T-helper 2 cell treated with Interferon-gamma antibody and Interleukin-4, amounts not matched to agents 100 ng/mL and 5 ng/mL, for 36 hours (primary cell): Measurements from ENCODE around the gene ARSJ. TPM values are rescaled to one million over a fixed set of nuclear protein-coding genes. Genes with fewer than 3 reads are reported as not detected.
"Not testable (repeated sequence)": the region's sequence is repeated elsewhere in the genome, so short reads cannot be mapped to it uniquely, and the experiment has no call there.

Source experiments
- intact Hi-C: fragments of 100-400 bp; cut with micrococcal nuclease; formaldehyde crosslinking; loops from one replicate; pipeline ENCODE4 v1.15.1; 2023
- total RNA-seq: library from RNA; stranded (reverse); gene quantifications from 2 replicates; pipeline ENCODE4 v1.2.3, GENCODE V29; 2022

ARSJ gene
- not detected in 2 replicates for total RNA-seq

DNA sequence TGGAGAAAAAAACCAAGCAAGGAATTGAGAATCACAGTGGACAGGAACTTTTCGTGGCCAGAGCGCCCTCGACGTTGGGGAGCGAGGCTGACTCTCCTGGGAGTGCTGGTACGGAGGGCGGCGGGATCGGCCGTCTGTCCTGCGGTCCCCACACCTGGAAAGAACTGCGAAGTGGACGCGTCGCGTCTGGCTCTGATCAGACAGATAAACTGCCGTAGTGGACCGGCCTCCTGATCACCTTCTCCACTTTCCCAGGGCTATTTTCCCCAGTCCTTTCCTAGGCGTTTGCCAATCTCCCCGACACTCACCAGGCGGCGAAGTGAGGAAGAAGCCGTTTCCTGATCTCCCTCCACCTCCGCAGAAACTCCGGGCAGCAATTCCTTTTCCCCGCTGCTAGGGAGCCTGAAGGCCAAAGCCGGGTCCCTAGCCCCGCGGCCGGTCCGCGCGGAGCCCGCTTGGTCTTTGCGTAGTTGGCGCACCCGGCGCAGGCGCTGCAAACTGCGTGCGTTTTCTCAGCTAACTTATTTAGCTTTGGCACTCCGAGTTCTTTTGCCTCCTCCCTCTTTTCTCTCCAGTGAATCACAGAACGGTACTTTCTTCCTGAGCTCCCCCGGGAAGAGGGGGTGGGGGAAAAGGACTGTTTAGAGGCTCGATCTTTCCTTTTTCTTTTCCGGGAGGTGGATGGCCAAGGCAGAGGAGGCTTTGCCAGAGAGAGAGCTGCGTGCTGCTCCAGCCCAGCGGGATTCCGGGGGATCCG is at the start of gene ARSJ:
Gene ARSJ, minus strand, starts transcription at position 500 of the 757 bp plus-strand sequence. CDS start 813 bp downstream, outside the sequence.
- intact Hi-C loops = no loop called here

DNA sequence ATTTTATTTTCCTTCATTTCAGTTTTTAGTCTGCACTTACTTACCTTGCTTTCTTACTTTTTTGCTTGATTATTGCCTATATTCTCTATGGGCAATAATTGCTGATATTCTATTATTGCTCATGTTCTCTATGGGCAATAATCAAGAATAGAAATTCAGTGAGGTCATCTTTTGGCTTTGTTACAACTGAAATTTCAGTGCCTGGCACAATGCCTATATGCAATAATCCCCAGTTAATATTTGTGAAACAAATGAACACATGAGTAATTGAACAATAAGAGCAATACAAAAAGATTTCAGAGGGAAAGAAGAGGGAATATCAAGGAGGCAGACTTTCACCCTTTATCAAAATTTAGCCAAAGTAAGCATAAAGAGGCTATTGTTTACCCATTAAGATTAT is 48.6 kb upstream of the ARSJ start:
- intact Hi-C loops = no loop called here

DNA sequence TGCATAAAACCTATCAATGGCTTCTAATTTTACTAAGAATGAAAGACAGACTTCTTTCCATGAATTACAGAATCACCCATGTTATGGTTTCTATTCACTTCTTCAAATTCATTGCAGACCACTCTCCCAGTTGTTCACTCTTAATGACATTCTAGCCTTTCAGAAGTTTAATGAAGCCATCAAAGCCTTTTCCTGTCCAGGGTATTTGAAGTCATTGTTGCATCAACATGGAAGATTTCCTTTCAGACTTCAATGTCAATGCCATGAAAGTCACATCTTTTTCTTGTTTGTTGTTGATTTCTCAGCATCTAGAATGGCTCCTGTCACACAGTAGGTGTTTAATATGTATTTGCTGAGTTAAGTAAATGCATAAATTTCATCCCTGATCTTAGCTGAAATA is 48.1 kb upstream of the ARSJ start:
- intact Hi-C loops = no loop called here

DNA sequence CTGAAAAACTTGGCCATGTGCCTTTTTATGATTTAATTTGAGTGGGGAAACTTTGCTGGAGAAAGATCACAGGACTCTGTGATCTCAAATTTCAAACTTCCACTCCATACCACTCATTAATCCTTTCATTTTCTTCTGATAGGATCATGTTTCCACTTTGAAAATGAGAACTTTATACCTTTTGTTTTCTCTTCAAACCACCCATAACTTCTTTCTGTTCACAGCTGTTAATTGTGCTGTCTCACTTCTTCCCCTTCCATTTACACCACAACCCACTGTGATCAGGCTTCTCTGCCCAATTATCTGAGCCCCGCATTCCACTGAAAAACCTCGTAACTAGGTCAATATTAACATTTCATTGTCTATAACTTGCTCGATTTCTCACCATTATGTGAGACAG is 47.0 kb upstream of the ARSJ start:
- intact Hi-C loops = no loop called here

DNA sequence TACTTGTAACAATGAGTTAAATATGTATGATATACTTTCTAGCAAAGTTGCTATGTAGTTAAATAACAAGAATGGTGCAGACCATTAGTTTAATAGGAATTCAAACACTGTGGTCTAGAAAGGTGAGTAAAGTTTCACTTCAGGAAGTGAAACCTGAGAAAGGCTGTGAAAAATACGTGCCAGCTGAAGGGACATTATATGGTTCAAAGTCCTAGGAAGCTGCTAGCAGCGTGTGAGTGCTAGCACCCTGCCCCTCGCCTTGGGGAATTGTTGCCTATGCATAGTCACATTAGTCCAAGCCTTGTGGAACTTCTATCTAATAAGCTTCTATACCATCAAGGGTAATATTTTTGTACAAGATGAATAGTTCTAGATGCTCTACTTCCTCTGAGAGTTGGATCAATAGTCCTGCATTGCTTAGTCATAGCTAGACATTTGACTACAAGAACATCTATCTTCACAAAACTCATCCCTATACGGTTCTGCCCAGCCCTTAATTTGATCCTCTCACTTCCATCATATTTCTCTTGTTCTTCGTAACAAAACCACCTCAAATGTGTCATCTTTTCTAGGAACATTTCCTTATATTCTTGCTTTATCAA is 45.8 kb upstream of the ARSJ start:
- intact Hi-C loops = no loop called here

DNA sequence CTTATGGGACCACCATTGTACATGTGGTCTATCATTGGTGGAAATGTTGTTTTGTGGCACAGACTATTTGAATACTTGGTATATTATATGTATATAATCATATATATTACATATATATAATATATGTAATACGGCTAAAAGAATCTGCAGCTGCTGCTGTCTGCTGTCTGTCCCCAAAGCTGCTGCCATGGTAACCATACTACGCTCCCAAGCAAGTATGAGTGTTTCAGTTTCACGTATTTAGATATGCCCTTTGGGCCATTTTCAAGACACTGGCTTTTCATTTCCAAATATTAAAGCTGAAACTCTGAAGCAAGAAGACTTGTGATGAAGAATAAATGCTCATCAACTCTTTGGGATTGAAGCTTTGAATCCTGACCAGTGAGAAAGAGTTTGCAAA is 42.0 kb upstream of the ARSJ start:
- intact Hi-C loops = no loop called here

DNA sequence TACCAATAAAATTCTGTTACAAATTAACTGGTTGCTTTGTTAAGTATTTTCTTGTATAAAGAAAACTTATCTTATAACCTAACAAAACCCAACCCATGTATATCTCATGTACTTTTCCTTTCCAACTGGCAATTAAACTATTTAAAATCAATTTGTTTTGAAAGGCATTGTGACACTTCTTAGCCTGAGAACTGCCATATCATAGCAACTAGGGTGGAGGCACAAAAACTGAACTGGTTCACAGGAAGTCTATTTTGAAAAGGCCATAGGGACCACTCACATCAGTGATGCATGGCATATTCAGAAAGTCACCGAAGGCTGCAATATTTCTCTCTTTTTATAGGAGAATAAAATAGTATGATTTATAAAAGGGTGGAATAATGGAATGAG is 40.5 kb upstream of the ARSJ start:
- intact Hi-C loops = no loop called here

DNA sequence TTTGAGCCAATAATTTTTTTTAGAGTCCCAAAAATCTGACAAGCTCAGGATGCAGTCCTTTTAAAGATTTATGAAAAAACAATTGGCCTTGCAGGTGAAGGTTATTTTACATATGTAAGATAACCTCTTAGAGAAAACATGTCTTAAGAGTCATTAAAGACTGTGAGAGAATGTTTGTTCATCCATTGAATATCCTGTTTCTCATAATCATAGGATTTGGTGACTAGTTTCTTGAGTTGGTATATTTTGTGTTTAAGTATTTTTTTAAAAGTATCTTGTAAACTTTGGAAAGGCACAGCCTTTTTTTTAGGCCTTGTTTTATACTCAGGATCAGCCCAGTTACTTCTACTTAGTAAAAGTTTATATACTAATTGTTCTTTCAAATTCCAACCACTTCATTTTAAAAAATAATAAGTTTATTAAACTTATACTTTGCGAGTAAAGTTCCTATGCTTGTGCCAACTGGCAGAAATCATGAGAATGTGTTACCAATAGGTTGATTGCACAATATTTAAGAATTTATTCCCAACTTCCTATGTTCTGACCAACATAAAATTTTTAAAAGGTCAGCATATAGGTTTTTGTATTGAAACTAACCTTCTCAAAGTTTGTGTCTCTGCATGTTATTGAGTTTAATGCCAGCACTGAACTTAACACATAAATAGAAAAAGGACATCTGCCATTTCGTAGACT is 40.0 kb upstream of the ARSJ start:
- intact Hi-C loops = no loop called here

DNA sequence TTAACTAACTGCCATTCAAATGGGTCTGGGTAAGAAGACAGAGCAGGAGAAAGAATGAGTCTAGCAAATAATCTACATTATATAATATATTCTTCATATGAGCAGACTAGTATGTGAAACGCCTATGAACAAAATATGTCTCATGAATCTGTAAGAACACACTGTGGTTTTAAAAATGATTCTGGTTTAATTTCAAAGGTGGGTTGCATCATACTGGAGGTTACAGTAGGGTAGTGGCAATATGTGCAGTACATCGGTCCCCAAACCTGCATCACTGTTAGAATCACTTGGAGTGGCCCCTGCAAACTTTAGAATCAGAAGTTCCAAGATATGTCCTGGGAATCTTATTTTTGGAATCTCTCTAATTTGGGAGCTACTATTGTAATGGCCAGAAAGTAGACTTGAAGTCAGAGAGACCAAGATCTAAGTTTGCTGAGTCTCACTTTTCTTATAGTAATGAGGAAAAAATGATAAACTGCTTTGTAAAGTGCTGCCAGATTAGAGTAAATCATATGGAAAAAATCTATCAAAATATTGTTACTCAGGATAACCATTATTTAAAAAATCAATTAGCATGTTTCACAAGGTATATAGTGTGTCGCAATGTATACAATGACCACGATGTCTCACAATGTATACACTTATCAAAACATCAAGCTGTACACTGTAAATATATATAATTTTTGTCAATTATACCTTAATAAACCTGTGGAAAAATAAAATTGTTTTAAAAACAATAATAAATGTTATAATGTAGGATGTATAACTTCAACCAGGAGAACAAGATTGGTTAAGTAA is 37.9 kb upstream of the ARSJ start:
- intact Hi-C loops = no loop called here

DNA sequence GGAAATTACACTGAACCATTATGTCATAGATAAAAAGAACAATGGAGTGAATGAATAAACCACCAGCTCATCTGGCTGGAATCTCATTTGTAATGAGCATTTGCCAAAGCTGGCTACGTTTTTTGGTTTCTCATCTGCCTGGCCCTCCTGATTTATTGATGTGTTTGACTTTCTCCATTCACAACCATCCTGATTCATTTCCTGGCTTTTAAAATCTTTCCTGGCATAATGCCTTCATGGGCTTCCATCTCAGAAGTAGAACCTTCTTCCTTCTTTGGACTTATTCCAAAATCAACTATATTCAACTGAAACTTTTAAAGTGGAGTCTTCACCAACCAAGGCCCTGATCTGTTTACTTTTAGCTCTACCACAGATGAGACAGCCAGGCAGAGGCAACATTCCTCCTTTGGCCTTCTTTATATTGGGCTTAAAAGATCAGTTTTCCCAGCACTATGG is 36.0 kb upstream of the ARSJ start:
- intact Hi-C loops = no loop called here

DNA sequence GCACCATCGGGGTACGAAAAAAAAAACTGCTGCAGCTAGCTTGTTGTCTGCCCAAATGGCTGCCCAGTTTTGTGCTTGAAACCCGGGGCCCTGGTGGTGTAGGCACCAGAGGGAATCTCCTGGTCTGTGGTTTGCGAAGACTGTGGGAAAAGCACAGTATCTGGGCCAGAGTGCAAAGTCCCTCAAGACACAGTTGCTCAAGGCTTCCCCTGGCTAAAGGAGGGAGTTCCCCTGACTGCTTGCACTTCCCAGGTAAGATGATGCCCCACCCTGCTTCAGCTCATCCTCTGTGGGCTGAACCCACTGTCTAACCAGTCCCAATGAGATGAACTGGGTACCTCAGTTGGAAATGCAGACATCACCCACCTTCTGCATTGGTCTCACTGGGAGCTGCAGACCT is 33.8 kb upstream of the ARSJ start:
- intact Hi-C loops = not testable (repeated sequence)

DNA sequence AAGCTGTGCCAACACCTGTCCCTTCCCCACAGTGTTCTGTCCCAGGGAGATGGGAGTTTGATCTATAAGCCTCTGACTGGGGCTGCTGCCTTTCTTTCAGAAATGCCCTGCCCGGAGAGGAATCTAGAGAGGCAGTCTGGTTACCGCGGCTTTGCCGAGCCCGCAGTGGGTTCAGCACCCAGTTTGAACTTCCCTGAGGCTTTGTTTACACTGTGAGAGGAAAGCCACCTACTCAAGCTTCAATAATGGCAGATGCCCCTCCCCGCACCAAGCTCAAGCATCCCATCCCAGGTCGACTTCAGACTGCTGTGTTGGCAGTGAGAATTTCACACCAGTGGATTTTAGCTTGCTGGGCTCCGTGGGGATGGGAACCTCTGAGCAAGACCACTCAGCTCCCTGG is 33.3 kb upstream of the ARSJ start:
- intact Hi-C loops = no loop called here

DNA sequence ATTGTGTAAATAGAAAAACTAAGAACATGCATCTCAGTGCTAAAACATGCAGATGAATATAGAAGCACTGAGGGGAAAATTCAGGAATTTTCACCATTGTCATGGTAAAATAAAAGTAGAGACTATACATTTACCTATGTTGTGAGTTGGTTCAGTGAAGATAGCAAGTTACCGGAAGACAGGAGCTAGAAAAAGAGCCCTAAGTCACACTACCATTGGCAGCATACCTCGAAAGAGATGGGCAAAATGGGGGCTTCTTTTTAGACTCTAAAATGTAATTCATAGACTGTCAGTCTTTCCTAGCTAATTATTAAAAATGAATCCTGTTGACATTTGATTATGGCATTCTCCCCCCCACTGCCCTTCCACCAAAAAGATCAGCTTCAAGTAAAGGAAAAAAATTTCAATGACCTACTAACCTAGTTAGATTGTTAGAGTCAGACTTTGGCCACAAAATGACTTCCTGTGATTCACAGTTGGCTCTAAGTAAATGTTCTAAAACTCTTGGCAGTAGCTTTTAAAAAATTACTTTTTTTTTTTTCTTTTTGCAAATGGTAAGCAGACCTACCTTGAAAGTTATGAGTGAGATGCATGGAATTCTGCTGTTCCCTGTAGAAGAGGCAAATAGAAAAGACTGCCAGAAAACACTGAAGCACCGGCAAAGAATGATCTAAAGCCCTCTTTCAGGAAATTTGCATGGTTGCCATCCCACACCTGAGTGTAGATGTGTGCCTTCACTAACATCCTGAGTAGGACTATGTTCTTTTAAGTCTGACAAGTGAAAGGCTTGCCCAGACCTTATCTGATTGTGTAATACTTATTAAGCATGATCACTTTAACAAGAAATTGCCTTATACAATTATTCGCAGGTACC is 26.4 kb upstream of the ARSJ start:
- intact Hi-C loops = no loop called here

DNA sequence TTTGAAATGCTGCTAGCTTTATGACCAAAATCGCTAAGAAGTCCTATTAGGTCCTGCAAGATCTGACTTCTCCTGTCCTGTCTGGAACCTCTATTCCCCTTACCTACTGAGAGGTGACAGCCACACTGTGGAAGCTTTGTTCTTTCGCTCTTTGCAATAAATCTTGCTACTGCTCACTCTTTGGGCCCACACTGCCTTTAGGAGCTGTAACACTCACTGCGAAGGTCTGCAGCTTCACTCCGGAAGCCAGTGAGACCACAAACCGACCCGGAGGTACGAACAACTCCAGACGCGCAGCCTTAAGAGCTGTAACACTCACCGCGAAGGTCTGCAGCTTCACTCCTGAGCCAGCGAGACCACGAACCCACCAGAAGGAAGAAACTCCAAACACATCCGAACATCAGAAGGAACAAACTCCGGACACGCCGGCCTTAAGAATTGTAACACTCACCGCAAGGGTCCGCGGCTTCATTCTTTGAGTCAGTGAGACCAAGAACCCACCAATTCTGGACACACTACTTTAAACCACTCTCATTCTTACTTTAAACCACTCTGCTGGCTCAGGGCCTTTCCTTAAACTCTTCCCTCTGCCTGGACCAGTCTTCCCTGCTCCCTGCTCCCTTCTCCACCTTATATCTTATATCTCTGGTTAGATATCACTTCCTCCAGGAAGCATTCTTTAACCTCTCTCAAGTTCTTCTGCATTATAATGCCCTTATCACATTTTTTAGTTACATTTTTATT is 25.2 kb upstream of the ARSJ start:
- intact Hi-C loops = not testable (repeated sequence)

DNA sequence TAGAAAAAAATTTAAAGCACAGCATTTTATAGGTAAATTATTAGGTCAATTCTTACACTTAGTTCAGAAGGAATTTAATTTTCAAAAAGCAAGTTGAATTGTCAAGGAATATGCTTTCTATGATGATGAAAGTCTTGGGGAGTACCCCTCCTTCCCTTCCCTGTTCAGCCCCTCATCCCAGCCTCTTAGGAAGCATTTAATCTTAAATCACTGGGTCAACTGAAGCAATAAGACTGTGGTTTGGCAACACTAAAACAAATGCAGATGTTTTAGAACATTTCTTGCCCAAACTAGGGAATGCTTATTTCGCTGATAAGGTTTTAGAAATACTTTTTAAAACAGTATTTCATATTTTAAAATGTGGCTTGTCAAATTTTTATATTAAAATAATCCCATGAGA is 19.1 kb upstream of the ARSJ start:
- intact Hi-C loops = no loop called here

DNA sequence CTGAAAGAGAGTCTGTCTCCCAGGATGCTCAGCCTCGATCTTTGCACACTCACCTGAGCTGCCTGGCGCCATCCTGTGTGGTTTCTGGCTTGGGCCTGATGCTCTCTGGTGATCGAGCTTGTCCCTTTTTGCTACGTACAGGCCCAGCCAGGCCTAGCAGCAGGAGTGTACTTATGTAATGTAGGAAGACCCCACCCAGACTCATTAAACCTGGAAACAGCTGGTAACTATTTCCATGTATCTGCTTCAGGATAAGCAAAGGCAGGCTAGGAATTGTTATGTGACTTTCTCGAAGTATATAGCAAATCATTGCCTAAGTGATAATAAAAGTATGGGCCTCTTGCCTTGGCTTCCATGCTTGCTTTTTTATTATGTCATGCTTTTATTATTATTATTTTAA is 18.6 kb upstream of the ARSJ start:
- intact Hi-C loops = no loop called here

DNA sequence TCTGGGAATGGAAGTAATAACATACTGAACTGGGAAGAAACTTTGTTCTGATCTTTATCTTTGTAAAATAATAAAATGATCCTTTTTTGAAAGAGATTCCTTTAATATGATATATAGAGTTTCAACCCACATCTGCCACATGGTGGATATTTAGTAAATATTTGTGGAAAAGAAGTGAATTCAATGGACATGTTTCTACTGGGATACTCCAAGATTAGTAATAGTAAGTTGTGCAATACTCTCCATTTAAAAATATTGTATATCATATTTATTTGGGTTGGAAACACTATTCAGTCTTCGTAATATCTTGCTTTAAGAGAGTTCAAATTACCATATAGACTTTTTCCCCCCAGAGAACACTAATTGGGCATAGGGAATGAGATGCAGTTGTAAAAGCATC is 17.8 kb upstream of the ARSJ start:
- intact Hi-C loops = no loop called here

DNA sequence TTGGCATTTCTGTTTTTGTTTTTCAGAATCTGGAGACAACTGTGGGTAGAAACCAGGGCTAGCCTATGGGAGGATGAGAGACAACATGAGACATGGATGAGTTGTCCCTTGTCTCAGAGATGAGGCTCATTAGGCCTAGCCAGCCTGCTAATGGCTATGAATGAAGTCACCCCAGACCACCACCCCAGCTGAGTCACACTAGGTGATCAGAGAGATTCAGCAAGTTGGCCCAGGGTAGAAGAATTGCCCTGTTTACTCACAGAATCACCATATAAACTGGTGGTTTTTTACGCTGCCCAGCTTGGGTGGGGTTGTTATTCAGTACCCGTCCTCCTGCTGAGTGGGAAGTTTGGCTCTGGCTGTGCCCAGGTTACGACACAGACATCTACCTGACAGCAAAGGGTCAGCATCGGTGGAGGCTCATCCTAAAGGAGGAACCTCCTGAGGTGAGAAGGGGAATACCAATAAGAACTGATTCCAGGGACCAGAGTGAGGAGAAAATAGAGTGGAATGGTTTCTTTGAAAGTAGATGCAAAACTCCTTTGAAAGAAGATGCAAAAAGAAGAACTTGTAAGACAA is 17.2 kb upstream of the ARSJ start:
- intact Hi-C loops = no loop called here

DNA sequence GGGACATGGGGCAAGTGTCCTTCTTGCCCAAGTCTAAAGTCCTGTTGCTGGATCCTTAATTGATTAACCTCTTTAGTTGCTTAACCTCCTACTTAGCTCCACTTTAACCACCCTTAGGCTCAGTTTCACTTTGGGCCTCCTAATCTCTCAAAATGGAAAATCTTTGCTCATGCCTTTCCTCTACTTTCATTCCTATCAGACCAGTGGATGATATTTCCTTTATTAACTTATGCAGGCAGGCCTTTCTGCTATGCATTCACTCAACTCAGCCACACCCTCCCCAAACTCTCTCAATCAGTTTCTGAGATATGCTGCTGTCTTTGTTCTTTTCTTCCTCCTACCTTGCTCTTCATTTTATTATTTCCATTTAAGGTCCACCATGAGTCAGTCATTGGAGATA is 14.4 kb upstream of the ARSJ start:
- intact Hi-C loops = no loop called here

DNA sequence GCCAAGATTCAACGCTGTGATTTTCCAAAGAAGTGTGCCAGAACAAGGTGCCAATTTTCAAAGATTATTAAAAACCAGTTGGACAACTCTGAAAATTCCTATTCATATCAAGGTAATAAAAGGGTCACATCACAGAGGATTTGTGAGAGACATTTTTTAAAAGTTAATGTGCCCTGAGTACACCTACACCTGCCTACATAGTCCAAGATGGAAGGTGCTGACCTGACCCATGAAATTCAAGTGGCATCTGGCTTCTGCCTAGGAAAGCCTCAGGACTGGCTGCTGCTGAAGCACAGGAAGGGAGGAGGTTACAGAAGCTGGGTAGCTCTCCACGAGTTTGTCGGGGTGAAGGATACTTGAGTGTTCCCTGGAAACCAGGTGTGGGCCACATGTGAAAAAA is 11.4 kb upstream of the ARSJ start:
- intact Hi-C loops = no loop called here
